Epithelial cell of proximal tubule (primary cell): Measurements from ENCODE around the gene HIGD1A. TPM values are rescaled to one million over a fixed set of nuclear protein-coding genes. Genes with fewer than 3 reads are reported as not detected.

ENCODE experiments used
- DNase-seq: peaks from one replicate; pipeline ENCODE4 v3.0.0-alpha.2; 2011; ENCODE audit warnings: low read depth
- H3K4me3 ChIP-seq: 2 replicates; pipeline ENCODE4 v1.5.1; 2011; ENCODE audit warnings: low read depth, mild to moderate bottlenecking, low read length
- total RNA-seq: library from RNA; depleted of rRNA; stranded (reverse); fragments of >200 nt; gene quantifications from 2 replicates; pipeline ENCODE4 v1.2.3, GENCODE V29; 2015
- TF ChIP-seq, protein P1 (sequence below): conservative IDR thresholded peaks from 2 replicates; pipeline ENCODE4 v1.5.1; 2012; ENCODE audit warnings: low read depth, mild to moderate bottlenecking, low read length

Gene HIGD1A
- total RNA-seq, 1 donor from 2014 or later, result 247 TPM

- no peak for DNase-seq
- no peak overlapping the region for H3K4me3 ChIP-seq
- TF ChIP-seq, protein P1, sequence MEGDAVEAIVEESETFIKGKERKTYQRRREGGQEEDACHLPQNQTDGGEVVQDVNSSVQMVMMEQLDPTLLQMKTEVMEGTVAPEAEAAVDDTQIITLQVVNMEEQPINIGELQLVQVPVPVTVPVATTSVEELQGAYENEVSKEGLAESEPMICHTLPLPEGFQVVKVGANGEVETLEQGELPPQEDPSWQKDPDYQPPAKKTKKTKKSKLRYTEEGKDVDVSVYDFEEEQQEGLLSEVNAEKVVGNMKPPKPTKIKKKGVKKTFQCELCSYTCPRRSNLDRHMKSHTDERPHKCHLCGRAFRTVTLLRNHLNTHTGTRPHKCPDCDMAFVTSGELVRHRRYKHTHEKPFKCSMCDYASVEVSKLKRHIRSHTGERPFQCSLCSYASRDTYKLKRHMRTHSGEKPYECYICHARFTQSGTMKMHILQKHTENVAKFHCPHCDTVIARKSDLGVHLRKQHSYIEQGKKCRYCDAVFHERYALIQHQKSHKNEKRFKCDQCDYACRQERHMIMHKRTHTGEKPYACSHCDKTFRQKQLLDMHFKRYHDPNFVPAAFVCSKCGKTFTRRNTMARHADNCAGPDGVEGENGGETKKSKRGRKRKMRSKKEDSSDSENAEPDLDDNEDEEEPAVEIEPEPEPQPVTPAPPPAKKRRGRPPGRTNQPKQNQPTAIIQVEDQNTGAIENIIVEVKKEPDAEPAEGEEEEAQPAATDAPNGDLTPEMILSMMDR, result no peak
Observed at GRCh38 chr3:42752441-42752840, 51.8 kb downstream of the HIGD1A start.

- TF ChIP-seq, protein P1, result no peak
- H3K4me3 ChIP-seq, result no peak overlapping the region
- DNase-seq, result no peak
Observed at GRCh38 chr3:42751609-42752008, 52.7 kb downstream of the HIGD1A start.

DNA sequence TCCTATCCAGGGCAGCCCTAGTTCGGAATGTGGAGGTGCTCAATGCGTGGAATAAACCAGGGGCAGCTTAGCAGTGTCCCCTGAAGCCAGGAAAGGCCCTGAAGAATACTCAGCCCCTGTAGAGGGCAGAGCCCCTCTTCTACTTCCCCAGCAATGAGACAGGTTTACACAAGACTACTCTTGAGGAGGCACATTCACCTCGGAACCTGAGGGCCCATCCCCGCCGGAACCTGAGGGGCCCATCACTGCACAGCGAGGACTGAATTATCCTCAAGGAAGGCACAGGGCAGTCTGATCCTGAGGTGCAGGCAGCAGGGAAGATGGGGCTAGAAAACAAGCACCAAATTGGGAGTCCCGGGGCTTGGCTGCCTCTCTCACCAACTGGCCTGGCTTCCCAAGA, 53.5 kb downstream of the HIGD1A start:
- H3K4me3 ChIP-seq, result no peak overlapping the region
- DNase-seq, result no peak
- TF ChIP-seq, protein P1, result no peak

GRCh38 chr3:42749753-42750231, 54.5 kb downstream of the HIGD1A start:
- DNase-seq, result no peak
- TF ChIP-seq, protein P1, result peak; percentile 49
- no peak overlapping the region for H3K4me3 ChIP-seq

GRCh38 chr3:42749025-42749752, 55.1 kb downstream of the HIGD1A start:
- H3K4me3 ChIP-seq, result no peak overlapping the region
- TF ChIP-seq, protein P1, result no peak
- no peak for DNase-seq

DNA sequence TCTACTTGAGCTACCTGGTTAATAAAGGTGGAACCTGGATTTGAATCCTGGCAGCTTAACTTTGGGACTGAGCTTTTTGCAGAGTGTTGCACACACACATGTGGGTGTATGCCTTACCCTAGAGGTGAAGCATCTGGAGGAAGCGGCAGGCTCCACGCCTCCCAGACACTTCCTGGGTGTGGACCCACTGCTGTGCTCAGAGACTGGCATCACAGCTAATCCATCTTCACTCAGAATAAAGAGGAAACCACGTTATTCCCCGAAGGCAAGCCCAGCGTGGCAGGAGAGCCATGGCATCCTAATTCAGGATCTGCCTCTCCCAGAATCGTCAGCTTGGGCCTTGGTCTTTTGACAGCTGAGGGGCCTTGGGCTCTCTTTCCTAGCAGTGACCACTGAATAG, 56.7 kb downstream of the HIGD1A start:
- TF ChIP-seq, protein P1, result no peak
- no peak overlapping the region for H3K4me3 ChIP-seq
- DNase-seq, result no peak
